CD4-positive, alpha-beta T cell treated with Interleukin-6 for 4 hours (primary cell): ENCODE measurements around the gene BFSP1.
A peak's percentile ranks its signal among the peaks of the same experiment; 100 is the strongest.

Experiments
- DNase-seq: peaks from one replicate; pipeline ENCODE4 v3.0.0-alpha.2; 2020; ENCODE audit warnings: mixed read lengths

Gene BFSP1

GRCh38 chr20:17556837-17557674, 25.9 kb upstream of the BFSP1 start:
- no peak for DNase-seq

- no peak for DNase-seq
These were observed 23.9 kb upstream of the BFSP1 start for GRCh38 chr20:17555106-17555505.

DNA sequence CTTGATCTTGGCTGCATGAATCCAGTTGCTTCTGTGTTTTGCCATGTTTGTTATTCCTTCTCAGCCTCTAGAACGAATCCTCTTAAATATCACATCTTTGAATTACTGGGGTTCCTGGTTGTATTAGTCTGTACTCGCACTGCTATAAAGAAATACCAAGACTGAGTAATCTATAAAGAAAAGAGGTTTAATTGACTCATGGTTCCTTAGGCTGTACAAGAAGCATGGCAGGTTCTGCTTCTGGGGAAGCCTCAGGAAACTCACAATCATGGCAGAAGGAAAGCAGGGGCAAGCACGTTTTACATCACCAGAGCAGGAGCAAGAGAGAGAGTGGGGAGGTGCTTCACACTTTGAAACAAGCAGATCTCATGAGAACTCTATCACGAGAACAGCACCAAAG, 18.0 kb upstream of the BFSP1 start:
- no peak for DNase-seq

- no peak for DNase-seq
These were observed 13.9 kb upstream of the BFSP1 start for GRCh38 chr20:17545127-17545526.

- DNase-seq = no peak
These were observed 12.5 kb upstream of the BFSP1 start for GRCh38 chr20:17543531-17544131.

DNA sequence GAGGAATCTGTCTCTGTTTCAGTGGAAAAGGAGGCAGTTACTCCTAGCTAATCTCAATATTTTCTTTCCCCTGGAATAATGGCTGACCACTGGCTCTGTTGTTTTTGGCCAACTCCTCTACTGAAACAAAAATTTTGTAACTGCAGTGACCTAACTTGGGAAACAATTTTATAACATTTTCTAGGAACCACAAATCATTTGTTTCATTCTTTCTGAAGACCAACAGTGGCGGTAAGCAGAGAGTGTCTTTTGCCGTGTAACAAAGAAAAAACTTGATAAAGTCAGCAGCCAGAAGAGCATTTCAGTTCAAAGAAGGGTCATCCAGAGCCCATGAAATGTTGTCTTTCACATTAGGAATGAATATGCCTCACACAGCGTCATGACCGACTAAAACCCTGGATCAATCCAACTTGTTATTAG, 11.8 kb upstream of the BFSP1 start:
- DNase-seq = no peak

GRCh38 chr20:17542481-17542880, 11.3 kb upstream of the BFSP1 start:
- DNase-seq = no peak

- no peak for DNase-seq
These were observed 10.8 kb upstream of the BFSP1 start for GRCh38 chr20:17541996-17542395.

- no peak for DNase-seq
These were observed 10.4 kb upstream of the BFSP1 start for GRCh38 chr20:17541596-17541995.

GRCh38 chr20:17538517-17539170, 7.5 kb upstream of the BFSP1 start:
- DNase-seq = no peak

DNA sequence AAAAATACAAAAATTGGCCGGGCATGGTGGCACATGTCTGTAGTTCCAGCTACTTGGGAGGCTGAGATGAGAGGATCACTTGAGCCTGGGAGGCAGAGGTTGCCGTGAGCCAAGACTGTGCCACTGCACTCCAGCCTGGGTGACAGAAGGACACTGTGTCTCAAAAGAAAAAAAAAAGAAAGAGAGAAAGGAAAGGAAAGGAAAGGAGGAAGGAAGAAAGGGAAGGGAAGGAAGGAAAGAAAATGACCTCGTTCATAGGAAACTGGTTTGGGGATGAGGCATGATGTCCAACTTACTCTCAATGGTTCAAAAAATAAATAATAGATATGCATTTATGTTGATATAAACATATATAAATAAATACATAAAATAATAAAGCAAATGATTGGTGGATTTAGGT, 6.8 kb upstream of the BFSP1 start:
- DNase-seq = no peak

- DNase-seq = peak; percentile 68
These were observed 5.8 kb upstream of the BFSP1 start for GRCh38 chr20:17536944-17537444.

- no peak for DNase-seq
These were observed 2.9 kb upstream of the BFSP1 start for GRCh38 chr20:17534077-17534476.

DNA sequence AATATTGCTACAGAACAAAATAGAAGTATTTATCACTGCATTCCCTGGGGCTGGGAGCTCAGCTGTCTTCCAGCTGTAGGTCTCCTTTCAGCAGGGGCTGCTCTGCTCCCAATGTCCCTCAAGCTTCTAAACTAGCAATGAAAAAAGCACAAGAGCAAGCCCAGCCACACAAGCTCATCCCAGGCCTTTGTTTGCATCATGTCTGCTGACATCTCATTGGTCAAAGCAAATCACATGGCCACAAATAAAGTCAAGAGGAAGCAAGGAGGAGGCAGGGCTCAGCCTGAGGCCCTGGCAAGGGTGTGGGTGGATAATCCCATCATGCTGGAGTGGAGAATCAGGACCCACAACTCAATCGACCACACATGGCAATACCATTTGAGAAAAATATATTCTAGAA, 2.2 kb upstream of the BFSP1 start:
- no peak for DNase-seq

GRCh38 chr20:17531665-17532025, 466 bp upstream of the BFSP1 start:
- no peak for DNase-seq

- DNase-seq = no peak
These were observed 1.0 kb downstream of the BFSP1 start for GRCh38 chr20:17530153-17530552.

GRCh38 chr20:17529586-17529985, 1.6 kb downstream of the BFSP1 start:
- no peak for DNase-seq

GRCh38 chr20:17525650-17526049, 5.5 kb downstream of the BFSP1 start:
- no peak for DNase-seq

GRCh38 chr20:17525132-17525531, 6.0 kb downstream of the BFSP1 start:
- no peak for DNase-seq

DNA sequence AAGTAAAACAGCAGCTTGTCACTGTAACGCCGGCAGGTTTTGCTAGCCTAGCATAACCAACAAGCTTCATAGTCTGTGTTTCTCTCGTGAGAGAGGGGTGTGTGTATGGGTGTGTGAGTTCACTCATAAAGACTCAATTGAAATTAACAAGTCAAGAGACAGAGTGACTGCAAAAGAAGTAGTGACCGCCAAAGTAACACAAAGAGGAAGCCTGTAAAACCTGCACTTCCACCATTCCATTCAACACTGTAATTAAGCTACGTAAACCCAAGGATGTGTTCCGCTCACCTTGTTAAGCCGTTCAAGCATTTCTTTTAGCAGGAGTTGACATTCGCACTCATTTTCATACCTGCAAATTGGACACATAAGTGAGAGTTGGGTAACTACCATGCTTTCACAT, 6.6 kb downstream of the BFSP1 start:
- DNase-seq = no peak

GRCh38 chr20:17523326-17523725, 7.9 kb downstream of the BFSP1 start:
- no peak for DNase-seq

GRCh38 chr20:17522528-17522927, 8.7 kb downstream of the BFSP1 start:
- DNase-seq = no peak

DNA sequence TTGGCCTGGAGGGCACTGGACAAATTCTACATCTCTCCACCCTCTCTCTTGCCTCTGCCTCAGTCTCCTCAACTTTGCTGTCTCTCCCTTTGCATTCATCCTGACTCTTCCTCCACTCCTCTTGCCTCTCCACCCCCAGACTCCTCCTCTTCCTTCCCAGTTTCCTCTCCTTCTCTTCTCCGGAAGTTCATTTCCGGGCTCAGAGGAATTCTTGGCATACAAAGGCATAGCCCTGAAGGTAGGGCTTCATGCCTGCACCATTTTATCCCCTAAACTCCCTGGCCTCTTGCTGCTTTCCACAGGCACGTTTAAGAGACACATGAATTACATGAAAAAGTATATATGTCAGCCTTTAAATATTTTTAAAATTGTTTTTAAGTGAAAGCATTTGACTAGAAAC, 10.6 kb downstream of the BFSP1 start:
- no peak for DNase-seq
